Liver (tissue), 3 donors: ENCODE measurements around the gene ARHGDIA.

Experiments used
- ATF3 ChIP-seq: IDR thresholded peaks from 2 replicates; pipeline ENCODE4 v1.6.1; 2016; ENCODE audit warnings: antibody characterized with exemption
- CTCF ChIP-seq: fragments of 150-350 bp; IDR thresholded peaks from 2 replicates; pipeline ENCODE4 v1.5.1; 2017; ENCODE audit warnings: improper control_type of control experiment, low read depth, low read length; ENCODE audit not compliant: missing input control
- GABPA ChIP-seq, 2 donors: IDR thresholded peaks in 1 of 2; conservative IDR thresholded peaks in 1 of 2; 2 replicates each; pipeline ENCODE4 v1.6.1; 2016; ENCODE audit warnings: antibody characterized with exemption in 2 of 2, mild to moderate bottlenecking in 1 of 2, moderate library complexity in 1 of 2
- SP1 ChIP-seq: IDR thresholded peaks from 2 replicates; pipeline ENCODE4 v1.6.1; 2018; ENCODE audit warnings: antibody characterized with exemption, mild to moderate bottlenecking
- donor health status: healthy.
- donor health status: healthy.

DNA sequence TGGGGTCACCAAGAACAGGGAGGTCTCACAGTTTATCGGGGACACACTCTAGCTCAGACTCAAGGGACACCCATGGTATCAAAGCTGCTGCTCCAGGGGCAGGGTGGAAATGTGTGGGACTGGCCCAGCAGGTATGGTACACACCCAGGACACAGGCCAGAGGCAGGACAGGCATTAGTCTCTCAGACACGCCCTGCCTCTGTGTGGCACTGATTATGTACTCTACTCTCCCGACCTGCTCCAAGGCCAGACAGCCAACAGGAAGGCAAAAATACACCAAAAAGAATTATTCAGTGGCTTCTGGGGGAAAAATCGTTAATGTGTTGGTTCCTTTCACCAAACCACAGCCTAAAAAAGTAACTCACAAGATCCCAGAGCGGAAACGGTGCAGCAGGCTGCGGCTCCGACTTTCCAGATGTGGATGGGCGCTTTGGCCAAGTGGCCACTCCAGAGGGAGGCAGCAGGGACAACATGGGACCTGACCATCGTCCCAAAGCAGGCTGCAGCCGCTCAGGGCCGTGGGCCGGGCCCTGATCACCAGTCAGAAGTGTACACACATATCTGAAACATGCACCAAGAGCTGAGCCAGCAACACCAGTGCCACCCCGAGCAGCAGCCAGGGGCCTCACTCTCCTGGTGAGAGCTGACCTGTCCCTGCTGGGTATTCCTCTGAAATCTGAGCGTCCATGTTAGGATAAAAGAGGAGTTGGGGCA is 47.9 kb upstream of the ARHGDIA start:
- TF ChIP-seq CTCF (no peak), SP1 (no peak), GABPA (IDR thresholded peaks at IDR 0.05 in 1 of 2, conservative IDR thresholded peaks at IDR 0.05 in 1 of 2) (no peak), ATF3 (no peak)
